ENCODE data around the gene ABHD16B.

The ABHD16B gene

GRCh38 chr20:63908008-63908682, 46.8 kb downstream of the ABHD16B start:
- DNase-seq = no peak
- in situ Hi-C loops (cut with HindIII; ENCODE audit: low pct_ligation_motif_present, low pct_unique_long_range_greater_than_20kb, low sequenced_read_pairs) = no loop called here

- in situ Hi-C loops (cut with HindIII; ENCODE audit: low pct_ligation_motif_present, low pct_unique_long_range_greater_than_20kb, low sequenced_read_pairs) = no loop called here
- DNase-seq = peak; percentile 46
Observed at GRCh38 chr20:63911176-63911575, 49.9 kb downstream of the ABHD16B start.
